Calu3 (cell line): ENCODE measurements around the gene RBBP5. TPM values are rescaled to one million over a fixed set of nuclear protein-coding genes. Genes with fewer than 3 reads are reported as not detected.

Source experiments
- BruUV-seq: library from RNA; stranded (reverse); fragments of 400-500 nt; replicated peaks from 2 replicates; lab custom pipeline; 2021; lab: Mats Ljungman, UMichigan
- CTCF ChIA-PET: fragments of 300-600 bp; sonication (Branson Sonifier 250); formaldehyde crosslinking; loops from one replicate; lab custom pipeline; 2022; ENCODE audit warnings: antibody characterized with exemption; lab: Charles Lee
- DNase-seq: peaks from one replicate; pipeline ENCODE4 v3.0.0; 2022
- H3K27ac Mint-ChIP-seq: one replicate; pipeline ENCODE4 v1.8.0; 2022; ENCODE audit warnings: mixed read lengths; ENCODE audit not compliant: unreplicated experiment
- H3K27me3 Mint-ChIP-seq: one replicate; pipeline ENCODE4 v1.8.0; 2022; ENCODE audit warnings: mixed read lengths; ENCODE audit not compliant: unreplicated experiment
- H3K36me3 Mint-ChIP-seq: one replicate; pipeline ENCODE4 v1.8.0; 2022; ENCODE audit warnings: mild to moderate bottlenecking, moderate library complexity, mixed read lengths; ENCODE audit not compliant: insufficient read depth, unreplicated experiment
- H3K4me1 Mint-ChIP-seq: one replicate; pipeline ENCODE4 v1.8.0; 2022; ENCODE audit warnings: mild to moderate bottlenecking, low read depth, mixed read lengths; ENCODE audit not compliant: unreplicated experiment
- H3K4me3 Mint-ChIP-seq: one replicate; pipeline ENCODE4 v1.8.0; 2022; ENCODE audit warnings: mild to moderate bottlenecking, low read depth, moderate library complexity, mixed read lengths; ENCODE audit not compliant: unreplicated experiment
- H3K9me3 Mint-ChIP-seq: one replicate; pipeline ENCODE4 v1.8.0; 2022; ENCODE audit warnings: low read depth, mixed read lengths; ENCODE audit not compliant: unreplicated experiment
- CTCF ChIP-seq: fragments of 200-600 bp; IDR thresholded peaks from one replicate; pipeline ENCODE4 v1.8.0; 2022; ENCODE audit warnings: antibody characterized with exemption; ENCODE audit not compliant: unreplicated experiment
- intact Hi-C: fragments of 100-400 bp; cut with micrococcal nuclease; formaldehyde crosslinking; loops from one replicate; pipeline ENCODE4 v1.10.0; 2022; ENCODE audit not compliant: unreplicated experiment
- total RNA-seq: library from RNA; stranded (reverse); gene quantifications from 2 replicates; pipeline ENCODE4 v1.2.3, GENCODE V29; 2022

RBBP5 gene
- total RNA-seq, 1 experiment from 2014 or later: 22.0 TPM

DNA sequence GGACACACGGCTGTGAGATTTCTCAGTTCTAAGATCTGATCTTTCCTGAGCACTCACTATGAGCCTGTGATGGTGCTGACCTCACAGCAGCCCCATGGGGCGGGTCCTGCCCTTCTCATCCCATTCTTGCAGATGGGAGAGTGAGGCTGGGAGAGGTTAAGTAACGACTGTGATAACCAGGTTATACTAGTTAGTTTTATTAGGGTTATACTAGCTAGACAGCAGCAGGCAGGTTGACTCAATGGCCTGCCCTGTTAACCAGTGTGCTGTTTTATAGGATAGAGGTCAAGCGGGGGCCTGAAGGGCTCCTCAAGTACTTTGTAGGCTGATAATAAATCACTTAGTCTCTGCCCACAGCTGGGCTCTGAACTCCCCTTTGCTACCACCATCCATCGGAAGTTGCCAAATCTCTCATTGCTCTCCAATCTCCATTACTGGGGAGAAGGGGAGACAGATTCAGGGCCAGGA lies 74.0 kb downstream of the RBBP5 start:
- H3K27ac Mint-ChIP-seq: no peak overlapping the region
- intact Hi-C loops: no loop called here
- no peaks in the 10 kb centered on the region for H3K4me1 Mint-ChIP-seq
- DNase-seq: no peak
- H3K27me3 Mint-ChIP-seq: peaks cover 99% of the 10 kb centered on the region
- no peak overlapping the region for H3K4me3 Mint-ChIP-seq
- no peaks in the 10 kb centered on the region for H3K9me3 Mint-ChIP-seq
- no peaks in the 10 kb centered on the region for H3K36me3 Mint-ChIP-seq
- CTCF ChIA-PET: interaction anchor here (1.2 kb wide), 1 partner anchor 14 kb away, joined by 4 read pairs; no protein-coding TSS in a partner anchor
- BruUV-seq: no TSS peak
- no peak for TF ChIP-seq CTCF

GRCh38 chr1:205046870-205047269 lies 74.9 kb downstream of the RBBP5 start:
- H3K4me3 Mint-ChIP-seq: no peak overlapping the region
- CTCF ChIA-PET: interaction anchor here (1.3 kb wide), 1 partner anchor 15 kb away, joined by 6 read pairs; no protein-coding TSS in a partner anchor
- H3K4me1 Mint-ChIP-seq: no peaks in the 10 kb centered on the region
- intact Hi-C loops: no loop called here
- DNase-seq: no peak
- no peak for TF ChIP-seq CTCF
- no peaks in the 10 kb centered on the region for H3K9me3 Mint-ChIP-seq
- no TSS peak for BruUV-seq
- no peak overlapping the region for H3K27ac Mint-ChIP-seq
- H3K36me3 Mint-ChIP-seq: no peaks in the 10 kb centered on the region
- peaks cover 99% of the 10 kb centered on the region for H3K27me3 Mint-ChIP-seq

GRCh38 chr1:205045146-205045545 lies 76.6 kb downstream of the RBBP5 start:
- Mint-ChIP-seq H3K9me3 (no peaks in the 10 kb centered on the region), H3K27me3 (peaks cover 99% of the 10 kb centered on the region), H3K4me3 (no peak overlapping the region), H3K4me1 (no peaks in the 10 kb centered on the region), H3K27ac (no peak overlapping the region), H3K36me3 (no peaks in the 10 kb centered on the region)
- no peak for DNase-seq
- no peak for TF ChIP-seq CTCF
- CTCF ChIA-PET: no interaction called here
- intact Hi-C loops: no loop called here
- BruUV-seq: no TSS peak

DNA sequence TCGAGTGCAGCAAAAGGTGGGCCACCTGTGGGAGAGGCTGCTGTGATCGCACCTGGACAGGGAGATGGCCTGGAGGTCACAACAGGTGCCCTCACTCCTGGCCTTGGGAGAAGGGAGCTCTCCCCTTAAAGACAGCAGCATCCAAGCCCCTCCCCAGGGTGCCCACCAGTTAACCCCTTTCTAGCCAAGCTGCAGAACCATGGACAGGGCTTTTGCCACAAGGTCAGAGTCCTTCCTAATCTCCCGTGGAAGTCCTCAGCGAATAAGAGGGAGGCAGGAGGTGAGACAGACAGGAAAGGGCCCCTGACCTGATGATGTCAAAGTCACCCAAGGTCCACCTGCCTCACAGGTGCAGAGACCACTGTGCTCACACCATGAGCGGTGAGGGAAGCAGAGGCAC lies 77.0 kb downstream of the RBBP5 start:
- peaks cover 99% of the 10 kb centered on the region for H3K27me3 Mint-ChIP-seq
- CTCF ChIA-PET: no interaction called here
- no peaks in the 10 kb centered on the region for H3K9me3 Mint-ChIP-seq
- no peak overlapping the region for H3K27ac Mint-ChIP-seq
- intact Hi-C loops: no loop called here
- TF ChIP-seq CTCF: no peak
- no peak overlapping the region for H3K4me3 Mint-ChIP-seq
- DNase-seq: no peak
- H3K4me1 Mint-ChIP-seq: no peaks in the 10 kb centered on the region
- BruUV-seq: no TSS peak
- no peaks in the 10 kb centered on the region for H3K36me3 Mint-ChIP-seq
